Liver (tissue), 9 donors: Measurements from ENCODE around the gene SCGB3A1. TPM values are rescaled to one million over a fixed set of nuclear protein-coding genes. Genes with fewer than 3 reads are reported as not detected.

Source experiments
- DNase-seq: peaks from one replicate; pipeline ENCODE4 v3.0.0-alpha.2; 2017; ENCODE audit warnings: low spot score
- H3K27ac ChIP-seq, 2 donors: one replicate each; pipeline ENCODE4 v1.7.0; 2013; ENCODE audit warnings: inconsistent platforms in 2 of 2, low read length in 2 of 2, control low read depth in 1 of 2, low read depth in 1 of 2, mild to moderate bottlenecking in 1 of 2
- H3K27me3 ChIP-seq, 4 donors: one replicate each; pipeline versions ENCODE4 v1.6.1 to v1.7.0; 2013; ENCODE audit warnings: low read length in 3 of 4, inconsistent platforms in 1 of 4, mild to moderate bottlenecking in 1 of 4, moderate library complexity in 1 of 4; ENCODE audit not compliant: control insufficient read depth in 4 of 4, insufficient read depth in 4 of 4
- H3K36me3 ChIP-seq, 4 donors: one replicate each; pipeline versions ENCODE4 v1.6.1 to v1.7.0; 2013; ENCODE audit warnings: low read length in 3 of 4, mild to moderate bottlenecking in 3 of 4, low read depth in 1 of 4, moderate library complexity in 1 of 4; ENCODE audit not compliant: control insufficient read depth in 4 of 4, insufficient read depth in 3 of 4
- H3K4me1 ChIP-seq, 4 donors: one replicate each; pipeline versions ENCODE4 v1.6.1 to v1.7.0; 2013; ENCODE audit warnings: low read length in 3 of 4, mild to moderate bottlenecking in 3 of 4, moderate library complexity in 1 of 4; ENCODE audit not compliant: control insufficient read depth in 4 of 4, insufficient read depth in 4 of 4
- H3K4me3 ChIP-seq, 3 donors: one replicate each; pipeline versions ENCODE4 v1.6.1 to v1.7.0; 2013; ENCODE audit warnings: low read length in 3 of 3, control low read depth in 1 of 3, low read depth in 1 of 3, mild to moderate bottlenecking in 1 of 3
- H3K9ac ChIP-seq, 2 donors: one replicate each; pipeline ENCODE4 v1.7.0; 2013; ENCODE audit warnings: low read length in 2 of 2, mild to moderate bottlenecking in 2 of 2, moderate library complexity in 2 of 2, control low read depth in 1 of 2, low read depth in 1 of 2
- H3K9me3 ChIP-seq, 4 donors: one replicate each; pipeline versions ENCODE4 v1.6.1 to v1.7.0; 2013; ENCODE audit warnings: low read length in 3 of 4; ENCODE audit not compliant: control insufficient read depth in 4 of 4
- ATF3 ChIP-seq: IDR thresholded peaks from 2 replicates; pipeline ENCODE4 v1.6.1; 2016; ENCODE audit warnings: antibody characterized with exemption
- CTCF ChIP-seq: fragments of 150-350 bp; IDR thresholded peaks from 2 replicates; pipeline ENCODE4 v1.5.1; 2017; ENCODE audit warnings: improper control_type of control experiment, low read depth, low read length; ENCODE audit not compliant: missing input control
- FOXA1 ChIP-seq: IDR thresholded peaks from 2 replicates; pipeline ENCODE4 v1.6.1; 2016; ENCODE audit warnings: antibody characterized with exemption
- FOXA2 ChIP-seq: IDR thresholded peaks from 2 replicates; pipeline ENCODE4 v1.6.1; 2016; ENCODE audit warnings: antibody characterized with exemption
- GABPA ChIP-seq, 2 donors: IDR thresholded peaks in 1 of 2; conservative IDR thresholded peaks in 1 of 2; 2 replicates each; pipeline ENCODE4 v1.6.1; 2016; ENCODE audit warnings: antibody characterized with exemption in 2 of 2, mild to moderate bottlenecking in 1 of 2, moderate library complexity in 1 of 2
- HNF4A ChIP-seq, 2 donors: conservative IDR thresholded peaks; 2 replicates each; pipeline ENCODE4 v1.6.1; 2016; ENCODE audit warnings: antibody characterized with exemption in 2 of 2, mild to moderate bottlenecking in 2 of 2
- HNF4G ChIP-seq: IDR thresholded peaks from 2 replicates; pipeline ENCODE4 v1.6.1; 2016; ENCODE audit warnings: antibody characterized with exemption
- JUND ChIP-seq, 2 donors: IDR thresholded peaks; 2 replicates each; pipeline ENCODE4 v1.6.1; 2016; ENCODE audit warnings: antibody characterized with exemption in 2 of 2
- MAX ChIP-seq: IDR thresholded peaks from 2 replicates; pipeline ENCODE4 v1.6.1; 2016; ENCODE audit warnings: antibody characterized with exemption
- NR2F2 ChIP-seq: IDR thresholded peaks from 2 replicates; pipeline ENCODE4 v1.6.1; 2016; ENCODE audit warnings: antibody characterized with exemption
- RAD21 ChIP-seq, 2 donors: IDR thresholded peaks; 2 replicates each; pipeline ENCODE4 v1.6.1; 2016; ENCODE audit warnings: antibody characterized with exemption in 2 of 2, mild to moderate bottlenecking in 2 of 2
- RXRA ChIP-seq, 2 donors: IDR thresholded peaks; 2 replicates each; pipeline ENCODE4 v1.6.1; 2017 to 2018; ENCODE audit warnings: antibody characterized with exemption in 2 of 2, mild to moderate bottlenecking in 1 of 2
- SP1 ChIP-seq: IDR thresholded peaks from 2 replicates; pipeline ENCODE4 v1.6.1; 2018; ENCODE audit warnings: antibody characterized with exemption, mild to moderate bottlenecking
- TAF1 ChIP-seq: conservative IDR thresholded peaks from 2 replicates; pipeline ENCODE4 v1.6.1; 2016; ENCODE audit warnings: antibody characterized with exemption, mild to moderate bottlenecking
- YY1 ChIP-seq: IDR thresholded peaks from 2 replicates; pipeline ENCODE4 v1.6.1; 2016; ENCODE audit warnings: antibody characterized with exemption, mild to moderate bottlenecking
- WGBS: extraction: QIAGEN DNeasy Blood & Tissue Kit; methylation state at CpG from one replicate; pipeline ENCODE4 v1.1.7; 2013; 5-methylcytosine and 5-hydroxymethylcytosine counted together
- polyA plus RNA-seq, 2 donors: library from polyadenylated mRNA; stranded (reverse) in 1 of 2; unstranded in 1 of 2; fragments of 200-250 nt in 1 of 2; fragments of >200 nt in 1 of 2; fragmentation: Nextera tagmentation in 1 of 2; extraction: Ambion mirVana in 1 of 2; gene quantifications; one replicate each; pipeline versions ENCODE4 v1.2.1 to v1.2.3, GENCODE V29; 2013 to 2015
- total RNA-seq, 2 donors: library from RNA; depleted of rRNA; stranded (reverse); fragments of >200 nt; gene quantifications; one replicate each; pipeline ENCODE4 v1.2.3, GENCODE V29; 2014
- TF ChIP-seq, protein P1 (sequence below): IDR thresholded peaks from 2 replicates; pipeline ENCODE4 v1.6.1; 2016; ENCODE audit warnings: antibody characterized with exemption
- donor health status: healthy.
- donor health status: healthy.
- donor health status: healthy.
- donor health status: healthy.
- donor health status: healthy.

The SCGB3A1 gene
- total and polyA plus RNA-seq, 4 donors: 1.5 TPM; not detected in 2

GRCh38 chr5:180575571-180575970 lies 15.7 kb downstream of the SCGB3A1 start:
- H3K36me3 ChIP-seq: peaks cover 4 to 37% (median 20%) of the 10 kb centered on the region in 4 donors
- 92% methylated on average over 2 of the region's 2 CpGs for WGBS

GRCh38 chr5:180568914-180569313 lies 22.4 kb downstream of the SCGB3A1 start:
- TF ChIP-seq MAX: no peak
- no peak for TF ChIP-seq FOXA2
- TF ChIP-seq HNF4G: no peak
- no peak for TF ChIP-seq TAF1
- no peak for TF ChIP-seq FOXA1
- no peak for TF ChIP-seq JUND (IDR thresholded peaks at IDR 0.05)
- no peak for TF ChIP-seq YY1
- no peaks in the 10 kb centered on the region for H3K4me1 ChIP-seq
- H3K27ac ChIP-seq: no peak overlapping the region
- no peak for DNase-seq
- H3K27me3 ChIP-seq: no peaks in the 10 kb centered on the region
- H3K9me3 ChIP-seq: no peaks in the 10 kb centered on the region
- H3K4me3 ChIP-seq: no peak overlapping the region
- WGBS: 85% methylated on average over 8 of the region's 8 CpGs
- H3K9ac ChIP-seq: no peak overlapping the region
- peaks cover 14 to 38% (median 26%) of the 10 kb centered on the region in 4 donors for H3K36me3 ChIP-seq

More at GRCh38 chr5:180575571-180575970, 15.7 kb downstream of the SCGB3A1 start:
- H3K9me3 ChIP-seq: no peaks in the 10 kb centered on the region
- no peak overlapping the region for H3K27ac ChIP-seq
- no peaks in the 10 kb centered on the region for H3K4me1 ChIP-seq
- TF ChIP-seq RXRA (IDR thresholded peaks at IDR 0.05): no peak
- no peak for TF ChIP-seq TAF1
- TF ChIP-seq YY1: no peak
- no peak for TF ChIP-seq NR2F2
- no peak for TF ChIP-seq GABPA (IDR thresholded peaks at IDR 0.05 in 1 of 2, conservative IDR thresholded peaks at IDR 0.05 in 1 of 2)
- TF ChIP-seq SP1: no peak
- no peak for TF ChIP-seq FOXA1
- TF ChIP-seq ATF3: no peak
- no peak for TF ChIP-seq CTCF
- TF ChIP-seq RAD21 (IDR thresholded peaks at IDR 0.05): no peak
- no peak for TF ChIP-seq JUND (IDR thresholded peaks at IDR 0.05)
- no peak for DNase-seq
- no peaks in the 10 kb centered on the region for H3K27me3 ChIP-seq
- H3K4me3 ChIP-seq: no peak overlapping the region
- no peak overlapping the region for H3K9ac ChIP-seq

- peaks cover 7 to 26% (median 17%) of the 10 kb centered on the region in 4 donors for H3K36me3 ChIP-seq
- no peaks in the 10 kb centered on the region for H3K4me1 ChIP-seq
- no peaks in the 10 kb centered on the region for H3K27me3 ChIP-seq
- no peak overlapping the region for H3K4me3 ChIP-seq
- TF ChIP-seq YY1 (no peak), CTCF (no peak), TAF1 (no peak), FOXA1 (no peak), ATF3 (no peak), MAX (no peak), HNF4A (conservative IDR thresholded peaks at IDR 0.05) (no peak), NR2F2 (no peak), FOXA2 (no peak)
- TF ChIP-seq, protein P1, sequence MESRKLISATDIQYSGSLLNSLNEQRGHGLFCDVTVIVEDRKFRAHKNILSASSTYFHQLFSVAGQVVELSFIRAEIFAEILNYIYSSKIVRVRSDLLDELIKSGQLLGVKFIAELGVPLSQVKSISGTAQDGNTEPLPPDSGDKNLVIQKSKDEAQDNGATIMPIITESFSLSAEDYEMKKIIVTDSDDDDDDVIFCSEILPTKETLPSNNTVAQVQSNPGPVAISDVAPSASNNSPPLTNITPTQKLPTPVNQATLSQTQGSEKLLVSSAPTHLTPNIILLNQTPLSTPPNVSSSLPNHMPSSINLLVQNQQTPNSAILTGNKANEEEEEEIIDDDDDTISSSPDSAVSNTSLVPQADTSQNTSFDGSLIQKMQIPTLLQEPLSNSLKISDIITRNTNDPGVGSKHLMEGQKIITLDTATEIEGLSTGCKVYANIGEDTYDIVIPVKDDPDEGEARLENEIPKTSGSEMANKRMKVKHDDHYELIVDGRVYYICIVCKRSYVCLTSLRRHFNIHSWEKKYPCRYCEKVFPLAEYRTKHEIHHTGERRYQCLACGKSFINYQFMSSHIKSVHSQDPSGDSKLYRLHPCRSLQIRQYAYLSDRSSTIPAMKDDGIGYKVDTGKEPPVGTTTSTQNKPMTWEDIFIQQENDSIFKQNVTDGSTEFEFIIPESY: no peak
- no peak overlapping the region for H3K9ac ChIP-seq
- no peak overlapping the region for H3K27ac ChIP-seq
- 91% methylated on average over 3 of the region's 3 CpGs for WGBS
- DNase-seq: no peak
- no peaks in the 10 kb centered on the region for H3K9me3 ChIP-seq
Measured at GRCh38 chr5:180563994-180564393, 27.3 kb downstream of the SCGB3A1 start.
